Measurements from ENCODE around the gene TTPAL. TPM values are rescaled to one million over a fixed set of nuclear protein-coding genes. Genes with fewer than 3 reads are reported as not detected.

The TTPAL gene
- total RNA-seq, 4 donors from 2014 or later = 9.2 to 21.8 (median 13.8) TPM

- Histone ChIP-seq H3K4me3 (no peak overlapping the region), H3K27me3 (no peaks in the 10 kb centered on the region), H3K36me3 (no peaks in the 10 kb centered on the region), H3K27ac (no peak overlapping the region), H3K4me1 (peaks cover 0 to 10% (median 0%) of the 10 kb centered on the region in 3 donors), H3K9me3 (no peaks in the 10 kb centered on the region)
- ATAC-seq = no peak
- TF ChIP-seq CTCF (IDR thresholded peaks at IDR 0.05) (no peak), POLR2A (IDR thresholded peaks at IDR 0.05) (no peak), EP300 (IDR thresholded peaks at IDR 0.05) (no peak), POLR2AphosphoS5 (IDR thresholded peaks at IDR 0.05) (no peak)
- 53 to 70% methylated on average over 2 to 5 of the region's 6 CpGs for WGBS, 2 donors (ENCODE audit: low coverage in 1 of 2)
These were observed 50.5 kb downstream of the TTPAL start for GRCh38 chr20:44526129-44526528.

GRCh38 chr20:44527716-44528199, 52.1 kb downstream of the TTPAL start:
- Histone ChIP-seq H3K4me3 (no peak overlapping the region), H3K4me1 (peaks cover 0 to 13% (median 0%) of the 10 kb centered on the region in 3 donors), H3K9me3 (no peaks in the 10 kb centered on the region), H3K27me3 (no peaks in the 10 kb centered on the region), H3K36me3 (no peaks in the 10 kb centered on the region), H3K27ac (no peak overlapping the region)
- no peak for ATAC-seq
- no peak for TF ChIP-seq POLR2A (IDR thresholded peaks at IDR 0.05)
- TF ChIP-seq CTCF (IDR thresholded peaks at IDR 0.05) = no peak
- no peak for TF ChIP-seq POLR2AphosphoS5 (IDR thresholded peaks at IDR 0.05)
- no peak for TF ChIP-seq EP300 (IDR thresholded peaks at IDR 0.05)
- WGBS, 2 donors (ENCODE audit: low coverage in 1 of 2) = 70% methylated on average over 2 of the region's 4 CpGs; no CpG with 5 or more reads in 1 of the 2 donors

GRCh38 chr20:44528309-44528708, 52.6 kb downstream of the TTPAL start:
- 83 to 95% methylated on average over 3 to 6 of the region's 6 CpGs for WGBS, 2 donors (ENCODE audit: low coverage in 1 of 2)
- Histone ChIP-seq H3K4me3 (no peak overlapping the region), H3K9me3 (no peaks in the 10 kb centered on the region), H3K27me3 (no peaks in the 10 kb centered on the region), H3K36me3 (no peaks in the 10 kb centered on the region), H3K27ac (no peak overlapping the region), H3K4me1 (peaks cover 0 to 18% (median 0%) of the 10 kb centered on the region in 3 donors)
- TF ChIP-seq CTCF (IDR thresholded peaks at IDR 0.05) (no peak), POLR2AphosphoS5 (IDR thresholded peaks at IDR 0.05) (no peak), EP300 (IDR thresholded peaks at IDR 0.05) (no peak), POLR2A (IDR thresholded peaks at IDR 0.05) (no peak)
- ATAC-seq = no peak

- no peaks in the 10 kb centered on the region for H3K9me3 ChIP-seq
- peak overlapping the region; percentile 61 to 87 for H3K4me3 ChIP-seq
- peak overlapping the region; percentile 57 to 92 (median 86) for H3K27ac ChIP-seq
- no peak for TF ChIP-seq CTCF (IDR thresholded peaks at IDR 0.05)
- peak in 1 of 2 donors; percentile 1 for TF ChIP-seq POLR2A (IDR thresholded peaks at IDR 0.05)
- 2 to 8% methylated on average over 10 to 11 of the region's 11 CpGs for WGBS, 2 donors (ENCODE audit: low coverage in 1 of 2)
- H3K36me3 ChIP-seq = no peaks in the 10 kb centered on the region
- ATAC-seq = no peak
- peaks cover 0 to 48% (median 0%) of the 10 kb centered on the region in 3 donors for H3K4me1 ChIP-seq
- no peaks in the 10 kb centered on the region for H3K27me3 ChIP-seq
These were observed 56.7 kb downstream of the TTPAL start for GRCh38 chr20:44532259-44532980.

- peak overlapping the region; percentile 61 to 87 for H3K4me3 ChIP-seq
- ATAC-seq = no peak
- WGBS, 2 donors (ENCODE audit: low coverage in 1 of 2) = 67 to 71% methylated on average over 2 of the region's 2 CpGs
- no peaks in the 10 kb centered on the region for H3K9me3 ChIP-seq
- peak overlapping the region; percentile 57 to 92 (median 86) for H3K27ac ChIP-seq
- H3K36me3 ChIP-seq = no peaks in the 10 kb centered on the region
- H3K27me3 ChIP-seq = no peaks in the 10 kb centered on the region
- peaks cover 0 to 53% (median 0%) of the 10 kb centered on the region in 3 donors for H3K4me1 ChIP-seq
- TF ChIP-seq POLR2A (IDR thresholded peaks at IDR 0.05) (no peak), POLR2AphosphoS5 (IDR thresholded peaks at IDR 0.05) (no peak), CTCF (IDR thresholded peaks at IDR 0.05) (no peak), EP300 (IDR thresholded peaks at IDR 0.05) (no peak)
These were observed 57.3 kb downstream of the TTPAL start for GRCh38 chr20:44532981-44533331.

Data from gastroesophageal sphincter (tissue), 4 donors.